Stimulated activated naive CD4-positive, alpha-beta T cell (primary cell): ENCODE results near the gene CNTN2.

Experiments
- DNase-seq, 6 experiments: peaks; one replicate each; lab custom pipeline; 2025; lab: John Stamatoyannopoulos, UW

CNTN2 gene

GRCh38 chr1:205056956-205057568 lies 14.1 kb downstream of the CNTN2 start:
- DNase-seq = no peak

DNA sequence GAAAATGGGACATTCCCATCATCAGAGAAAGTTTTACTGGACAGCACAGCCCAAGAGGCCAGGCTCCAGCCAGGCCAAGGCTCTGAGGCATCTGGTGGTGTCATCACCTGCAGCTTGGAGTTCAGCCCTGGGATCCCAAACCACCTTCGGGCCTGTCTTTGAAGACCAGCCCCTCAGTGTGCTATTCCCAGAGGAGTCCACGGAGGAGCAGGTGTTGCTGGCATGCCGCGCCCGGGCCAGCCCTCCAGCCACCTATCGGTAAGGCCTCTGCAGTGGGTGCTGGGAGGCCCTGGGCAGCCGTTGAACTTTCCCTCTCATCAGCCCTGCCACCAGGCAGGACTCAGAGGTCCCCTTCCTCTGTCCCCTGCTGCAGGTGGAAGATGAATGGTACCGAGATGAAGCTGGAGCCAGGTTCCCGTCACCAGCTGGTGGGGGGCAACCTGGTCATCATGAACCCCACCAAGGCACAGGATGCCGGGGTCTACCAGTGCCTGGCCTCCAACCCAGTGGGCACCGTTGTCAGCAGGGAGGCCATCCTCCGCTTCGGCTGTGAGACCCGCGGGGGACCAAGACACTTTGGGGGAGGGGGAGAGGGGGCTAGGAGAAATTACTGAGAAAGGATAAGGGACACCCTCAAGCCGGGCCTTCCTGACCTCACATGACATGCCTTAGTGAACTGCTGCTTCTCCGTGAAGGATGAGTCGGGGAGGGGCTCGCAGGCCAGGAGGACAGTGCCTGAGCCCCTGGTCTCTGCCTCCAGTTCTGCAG lies 15.0 kb downstream of the CNTN2 start:
- DNase-seq = no peak

DNA sequence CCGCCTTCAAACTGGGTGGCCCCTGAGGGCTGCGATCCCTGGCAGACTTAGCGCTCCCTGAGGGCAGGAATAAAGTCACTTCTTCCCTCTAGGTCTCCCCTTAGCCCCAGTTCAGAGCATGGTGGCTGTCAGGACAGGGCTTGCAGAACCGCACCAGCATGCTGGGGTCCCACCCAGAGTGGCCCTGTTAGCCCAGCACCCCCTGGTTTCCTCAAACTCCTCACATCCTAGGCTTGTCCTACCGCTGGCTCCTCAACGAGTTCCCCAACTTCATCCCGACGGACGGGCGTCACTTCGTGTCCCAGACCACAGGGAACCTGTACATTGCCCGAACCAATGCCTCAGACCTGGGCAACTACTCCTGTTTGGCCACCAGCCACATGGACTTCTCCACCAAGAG lies 15.8 kb downstream of the CNTN2 start:
- no peak for DNase-seq

DNA sequence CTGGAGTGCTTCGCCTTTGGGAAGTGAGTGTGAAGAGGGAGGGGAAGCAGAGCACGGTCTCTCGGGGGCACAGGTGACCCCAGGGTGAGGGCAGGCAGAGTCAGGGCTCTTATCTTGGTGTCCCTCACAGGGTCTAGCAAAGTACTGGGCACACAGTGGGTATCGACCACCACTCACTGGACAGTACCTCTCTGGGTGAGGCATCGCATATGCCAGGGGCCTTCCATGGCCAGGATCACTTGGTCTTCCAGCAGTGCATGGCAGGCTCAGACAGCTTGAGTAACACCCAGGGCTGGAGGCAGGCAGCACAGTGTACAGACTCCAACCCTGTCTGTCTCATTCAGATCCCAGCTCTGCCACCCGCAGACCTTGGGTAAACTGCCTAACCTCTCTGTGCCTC lies 16.6 kb downstream of the CNTN2 start:
- no peak for DNase-seq

GRCh38 chr1:205060746-205061145 lies 17.7 kb downstream of the CNTN2 start:
- DNase-seq = no peak

- no peak for DNase-seq
These were observed 18.2 kb downstream of the CNTN2 start for GRCh38 chr1:205061227-205061626.

DNA sequence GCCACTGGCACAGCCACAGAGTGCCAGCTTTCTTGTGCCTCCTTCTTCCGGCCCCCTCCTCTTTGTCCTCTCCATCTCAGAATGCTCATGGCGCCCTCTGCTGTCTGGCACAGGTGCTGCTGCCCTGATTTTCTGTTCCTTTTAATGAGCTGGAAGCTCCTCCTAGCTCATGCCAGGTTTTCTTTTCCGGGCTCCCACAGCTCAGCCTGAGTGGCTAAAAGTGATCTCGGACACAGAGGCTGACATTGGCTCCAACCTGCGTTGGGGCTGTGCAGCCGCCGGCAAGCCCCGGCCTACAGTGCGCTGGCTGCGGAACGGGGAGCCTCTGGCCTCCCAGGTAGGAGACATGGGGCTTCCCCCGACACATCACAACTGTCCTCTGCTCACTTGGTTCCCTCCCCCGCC lies 18.7 kb downstream of the CNTN2 start:
- DNase-seq = peak; percentile 39 to 76 (median 62)

DNA sequence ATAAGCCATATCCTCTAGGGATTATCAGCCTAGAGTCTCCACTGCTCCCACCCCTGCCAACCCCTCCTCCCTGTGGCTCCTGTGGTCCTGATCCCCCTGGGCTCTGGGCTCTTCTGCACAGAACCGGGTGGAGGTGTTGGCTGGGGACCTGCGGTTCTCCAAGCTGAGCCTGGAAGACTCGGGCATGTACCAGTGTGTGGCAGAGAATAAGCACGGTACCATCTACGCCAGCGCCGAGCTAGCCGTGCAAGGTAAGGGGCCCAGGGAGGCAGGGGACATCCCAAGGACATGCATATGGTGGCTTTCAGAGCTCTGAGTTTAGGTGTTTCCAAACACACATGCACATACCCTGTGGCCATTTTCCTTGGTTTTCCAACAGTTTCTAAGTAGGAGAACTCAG lies 19.3 kb downstream of the CNTN2 start:
- DNase-seq = no peak

- no peak for DNase-seq
These were observed 19.9 kb downstream of the CNTN2 start for GRCh38 chr1:205062895-205063294.

- DNase-seq = no peak
These were observed 21.3 kb downstream of the CNTN2 start for GRCh38 chr1:205064301-205064700.

DNA sequence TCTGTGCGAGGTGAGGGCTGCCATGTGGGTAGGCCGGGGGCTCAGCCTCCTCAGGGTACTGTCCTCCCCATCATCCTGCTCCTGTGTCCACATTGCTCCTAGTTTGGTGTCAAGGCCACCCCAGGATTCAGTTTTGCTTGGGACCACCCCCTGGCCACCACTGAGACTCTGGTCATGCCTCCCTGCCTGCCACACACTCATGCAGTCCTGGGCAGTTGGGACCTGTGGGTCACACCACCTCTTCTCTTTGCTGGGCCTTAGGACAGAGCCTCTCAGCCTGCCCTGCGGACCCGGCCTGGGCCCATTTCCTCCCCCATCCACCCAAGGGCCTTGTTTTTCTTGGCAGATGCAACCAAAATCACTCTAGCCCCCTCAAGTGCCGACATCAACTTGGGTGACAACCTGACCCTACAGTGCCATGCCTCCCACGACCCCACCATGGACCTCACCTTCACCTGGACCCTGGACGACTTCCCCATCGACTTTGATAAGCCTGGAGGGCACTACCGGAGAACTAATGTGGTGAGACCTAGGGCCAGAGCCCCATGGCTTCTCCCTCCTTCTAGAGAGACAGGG lies 21.8 kb downstream of the CNTN2 start:
- no peak for DNase-seq

DNA sequence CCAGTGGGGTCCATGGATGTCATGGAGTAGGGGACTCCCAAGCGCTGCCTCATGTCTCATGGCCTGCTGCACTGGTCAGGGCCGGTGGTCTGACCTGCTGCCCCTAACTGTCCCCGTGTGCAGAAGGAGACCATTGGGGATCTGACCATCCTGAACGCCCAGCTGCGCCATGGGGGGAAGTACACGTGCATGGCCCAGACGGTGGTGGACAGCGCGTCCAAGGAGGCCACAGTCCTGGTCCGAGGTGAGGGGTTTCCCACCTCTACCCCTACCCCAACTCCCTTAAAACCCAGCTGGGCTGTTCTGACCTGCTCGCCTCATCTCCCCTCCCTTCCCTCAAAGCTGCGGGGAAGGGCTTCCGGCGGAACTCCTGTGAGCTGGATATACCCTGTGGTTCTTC lies 22.7 kb downstream of the CNTN2 start:
- DNase-seq = no peak

- DNase-seq = no peak
These were observed 23.3 kb downstream of the CNTN2 start for GRCh38 chr1:205066141-205066818.

GRCh38 chr1:205067031-205067430 lies 24.0 kb downstream of the CNTN2 start:
- DNase-seq = no peak

GRCh38 chr1:205068001-205068400 lies 25.0 kb downstream of the CNTN2 start:
- no peak for DNase-seq

- no peak for DNase-seq
These were observed 25.5 kb downstream of the CNTN2 start for GRCh38 chr1:205068457-205069040.

GRCh38 chr1:205069371-205070125 lies 26.5 kb downstream of the CNTN2 start:
- DNase-seq = no peak

DNA sequence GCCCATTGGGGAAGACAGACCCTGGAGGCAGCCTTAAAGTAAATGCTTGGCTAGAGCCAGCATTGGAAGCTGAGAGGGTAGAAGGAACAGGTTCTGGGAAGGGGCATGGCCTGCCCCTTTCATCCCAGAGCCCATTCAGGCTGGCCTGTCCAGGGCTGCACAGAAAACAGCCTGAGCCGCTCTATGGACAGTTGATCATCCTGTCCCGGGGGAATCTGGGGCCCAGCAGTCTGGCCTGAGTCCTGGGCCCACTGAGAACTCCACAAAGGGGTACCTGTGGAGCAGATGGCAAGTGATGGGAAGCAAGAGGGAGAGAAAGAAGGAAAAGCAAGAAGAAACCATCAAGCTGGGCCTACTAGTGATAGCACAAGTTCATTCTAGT lies 28.0 kb downstream of the CNTN2 start:
- no peak for DNase-seq

DNA sequence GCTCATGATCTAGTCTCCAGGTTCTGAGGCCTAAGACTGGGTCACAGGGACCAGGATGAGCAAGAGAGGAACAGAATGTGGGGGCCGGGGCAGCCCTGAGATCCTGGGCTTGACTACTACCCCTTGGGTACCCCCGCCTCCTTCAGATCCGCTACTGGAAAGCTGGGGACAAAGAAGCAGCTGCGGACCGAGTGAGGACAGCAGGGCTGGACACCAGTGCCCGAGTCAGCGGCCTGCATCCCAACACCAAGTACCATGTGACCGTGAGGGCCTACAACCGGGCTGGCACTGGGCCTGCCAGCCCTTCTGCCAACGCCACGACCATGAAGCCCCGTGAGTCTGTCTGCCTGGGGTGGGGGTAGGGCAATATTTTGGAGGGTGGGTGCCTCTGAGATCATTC lies 28.8 kb downstream of the CNTN2 start:
- DNase-seq = no peak

- no peak for DNase-seq
These were observed 29.3 kb downstream of the CNTN2 start for GRCh38 chr1:205072286-205072685.

- no peak for DNase-seq
These were observed 29.9 kb downstream of the CNTN2 start for GRCh38 chr1:205072881-205073280.

DNA sequence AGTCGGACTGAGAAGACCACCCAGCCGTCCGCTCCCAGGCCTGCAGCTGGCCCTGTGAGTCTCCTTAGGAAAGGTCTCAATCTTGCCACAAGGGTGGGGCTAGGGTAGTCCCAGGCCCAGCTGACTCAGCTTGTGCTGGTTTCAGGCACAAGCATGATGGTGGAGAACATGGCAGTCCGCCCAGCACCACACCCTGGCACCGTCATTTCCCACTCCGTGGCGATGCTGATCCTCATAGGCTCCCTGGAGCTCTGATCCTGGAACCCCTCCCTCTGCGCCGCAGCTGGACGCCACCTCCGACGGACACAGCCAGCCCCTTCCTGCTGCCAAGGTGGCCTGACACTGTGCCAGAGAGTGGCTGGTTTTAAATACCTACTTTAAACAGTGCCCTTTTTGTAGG lies 30.5 kb downstream of the CNTN2 start:
- DNase-seq = no peak
